ENCODE measurements around the gene SEMA3C.

The SEMA3C gene

GRCh38 chr7:80890426-80891258 is 28.2 kb downstream of the SEMA3C start:
- no peak overlapping the region for H3K4me3 ChIP-seq (ENCODE audit: insufficient read depth, low read depth, low read length, poor library complexity, severe bottlenecking)
- H3K36me3 ChIP-seq (ENCODE audit: control insufficient read depth, insufficient read depth, low read length): no peaks in the 10 kb centered on the region
- H3K4me1 ChIP-seq (ENCODE audit: control insufficient read depth, insufficient read depth, low read length, poor library complexity, severe bottlenecking): no peaks in the 10 kb centered on the region
- H3K27ac ChIP-seq (ENCODE audit: insufficient read depth, low read length, poor library complexity, severe bottlenecking): no peak overlapping the region
- H3K27me3 ChIP-seq (replicated peaks; ENCODE audit: control insufficient read depth, insufficient read depth, low read length, poor library complexity, severe bottlenecking): no peaks in the 10 kb centered on the region
- no peaks in the 10 kb centered on the region for H3K9me3 ChIP-seq (ENCODE audit: control insufficient read depth, low read length)
- DNase-seq: no peak

- Histone ChIP-seq H3K36me3 (ENCODE audit: control insufficient read depth, insufficient read depth, low read length) (no peaks in the 10 kb centered on the region), H3K27ac (ENCODE audit: insufficient read depth, low read length, poor library complexity, severe bottlenecking) (no peak overlapping the region), H3K27me3 (replicated peaks; ENCODE audit: control insufficient read depth, insufficient read depth, low read length, poor library complexity, severe bottlenecking) (no peaks in the 10 kb centered on the region), H3K9me3 (ENCODE audit: control insufficient read depth, low read length) (no peaks in the 10 kb centered on the region), H3K4me3 (ENCODE audit: insufficient read depth, low read depth, low read length, poor library complexity, severe bottlenecking) (no peak overlapping the region), H3K4me1 (ENCODE audit: control insufficient read depth, insufficient read depth, low read length, poor library complexity, severe bottlenecking) (no peaks in the 10 kb centered on the region)
- DNase-seq: no peak
Measured at GRCh38 chr7:80889525-80889924, 29.3 kb downstream of the SEMA3C start.

GRCh38 chr7:80885757-80886156 is 33.1 kb downstream of the SEMA3C start:
- H3K36me3 ChIP-seq (ENCODE audit: control insufficient read depth, insufficient read depth, low read length): no peaks in the 10 kb centered on the region
- H3K27ac ChIP-seq (ENCODE audit: insufficient read depth, low read length, poor library complexity, severe bottlenecking): no peak overlapping the region
- H3K4me1 ChIP-seq (ENCODE audit: control insufficient read depth, insufficient read depth, low read length, poor library complexity, severe bottlenecking): no peaks in the 10 kb centered on the region

GRCh38 chr7:80884511-80885195 is 34.2 kb downstream of the SEMA3C start:
- no peak overlapping the region for H3K4me3 ChIP-seq (ENCODE audit: insufficient read depth, low read depth, low read length, poor library complexity, severe bottlenecking)
- no peaks in the 10 kb centered on the region for H3K36me3 ChIP-seq (ENCODE audit: control insufficient read depth, insufficient read depth, low read length)
- no peaks in the 10 kb centered on the region for H3K27me3 ChIP-seq (replicated peaks; ENCODE audit: control insufficient read depth, insufficient read depth, low read length, poor library complexity, severe bottlenecking)
- H3K27ac ChIP-seq (ENCODE audit: insufficient read depth, low read length, poor library complexity, severe bottlenecking): no peak overlapping the region
- no peaks in the 10 kb centered on the region for H3K4me1 ChIP-seq (ENCODE audit: control insufficient read depth, insufficient read depth, low read length, poor library complexity, severe bottlenecking)
- no peaks in the 10 kb centered on the region for H3K9me3 ChIP-seq (ENCODE audit: control insufficient read depth, low read length)
- DNase-seq: no peak

More at GRCh38 chr7:80885757-80886156, 33.1 kb downstream of the SEMA3C start:
- DNase-seq: no peak
- H3K9me3 ChIP-seq (ENCODE audit: control insufficient read depth, low read length): no peaks in the 10 kb centered on the region
- no peak overlapping the region for H3K4me3 ChIP-seq (ENCODE audit: insufficient read depth, low read depth, low read length, poor library complexity, severe bottlenecking)
- H3K27me3 ChIP-seq (replicated peaks; ENCODE audit: control insufficient read depth, insufficient read depth, low read length, poor library complexity, severe bottlenecking): no peaks in the 10 kb centered on the region

- no peaks in the 10 kb centered on the region for H3K4me1 ChIP-seq (ENCODE audit: control insufficient read depth, insufficient read depth, low read length, poor library complexity, severe bottlenecking)
Measured at GRCh38 chr7:80883154-80884025, 35.5 kb downstream of the SEMA3C start.

GRCh38 chr7:80882213-80882801 is 36.5 kb downstream of the SEMA3C start:
- no peaks in the 10 kb centered on the region for H3K27me3 ChIP-seq (replicated peaks; ENCODE audit: control insufficient read depth, insufficient read depth, low read length, poor library complexity, severe bottlenecking)
- H3K27ac ChIP-seq (ENCODE audit: insufficient read depth, low read length, poor library complexity, severe bottlenecking): no peak overlapping the region
- no peak overlapping the region for H3K4me3 ChIP-seq (ENCODE audit: insufficient read depth, low read depth, low read length, poor library complexity, severe bottlenecking)
- no peaks in the 10 kb centered on the region for H3K36me3 ChIP-seq (ENCODE audit: control insufficient read depth, insufficient read depth, low read length)
- H3K9me3 ChIP-seq (ENCODE audit: control insufficient read depth, low read length): no peaks in the 10 kb centered on the region
- no peak for DNase-seq
- H3K4me1 ChIP-seq (ENCODE audit: control insufficient read depth, insufficient read depth, low read length, poor library complexity, severe bottlenecking): no peaks in the 10 kb centered on the region

More at GRCh38 chr7:80883154-80884025, 35.5 kb downstream of the SEMA3C start:
- no peak overlapping the region for H3K4me3 ChIP-seq (ENCODE audit: insufficient read depth, low read depth, low read length, poor library complexity, severe bottlenecking)
- no peaks in the 10 kb centered on the region for H3K27me3 ChIP-seq (replicated peaks; ENCODE audit: control insufficient read depth, insufficient read depth, low read length, poor library complexity, severe bottlenecking)
- H3K27ac ChIP-seq (ENCODE audit: insufficient read depth, low read length, poor library complexity, severe bottlenecking): no peak overlapping the region
- no peak for DNase-seq
- H3K36me3 ChIP-seq (ENCODE audit: control insufficient read depth, insufficient read depth, low read length): no peaks in the 10 kb centered on the region
- no peaks in the 10 kb centered on the region for H3K9me3 ChIP-seq (ENCODE audit: control insufficient read depth, low read length)

GRCh38 chr7:80881351-80881900 is 37.4 kb downstream of the SEMA3C start:
- no peaks in the 10 kb centered on the region for H3K4me1 ChIP-seq (ENCODE audit: control insufficient read depth, insufficient read depth, low read length, poor library complexity, severe bottlenecking)
- no peaks in the 10 kb centered on the region for H3K27me3 ChIP-seq (replicated peaks; ENCODE audit: control insufficient read depth, insufficient read depth, low read length, poor library complexity, severe bottlenecking)
- H3K36me3 ChIP-seq (ENCODE audit: control insufficient read depth, insufficient read depth, low read length): no peaks in the 10 kb centered on the region
- DNase-seq: no peak
- no peak overlapping the region for H3K4me3 ChIP-seq (ENCODE audit: insufficient read depth, low read depth, low read length, poor library complexity, severe bottlenecking)
- H3K9me3 ChIP-seq (ENCODE audit: control insufficient read depth, low read length): no peaks in the 10 kb centered on the region
- H3K27ac ChIP-seq (ENCODE audit: insufficient read depth, low read length, poor library complexity, severe bottlenecking): no peak overlapping the region

- Histone ChIP-seq H3K4me3 (ENCODE audit: insufficient read depth, low read depth, low read length, poor library complexity, severe bottlenecking) (no peak overlapping the region), H3K27ac (ENCODE audit: insufficient read depth, low read length, poor library complexity, severe bottlenecking) (no peak overlapping the region), H3K36me3 (ENCODE audit: control insufficient read depth, insufficient read depth, low read length) (no peaks in the 10 kb centered on the region), H3K27me3 (replicated peaks; ENCODE audit: control insufficient read depth, insufficient read depth, low read length, poor library complexity, severe bottlenecking) (no peaks in the 10 kb centered on the region), H3K4me1 (ENCODE audit: control insufficient read depth, insufficient read depth, low read length, poor library complexity, severe bottlenecking) (no peaks in the 10 kb centered on the region), H3K9me3 (ENCODE audit: control insufficient read depth, low read length) (no peaks in the 10 kb centered on the region)
- no peak for DNase-seq
Measured at GRCh38 chr7:80879849-80880248, 39.0 kb downstream of the SEMA3C start.

- Histone ChIP-seq H3K9me3 (ENCODE audit: control insufficient read depth, low read length) (no peaks in the 10 kb centered on the region), H3K27ac (ENCODE audit: insufficient read depth, low read length, poor library complexity, severe bottlenecking) (no peak overlapping the region), H3K36me3 (ENCODE audit: control insufficient read depth, insufficient read depth, low read length) (no peaks in the 10 kb centered on the region), H3K4me1 (ENCODE audit: control insufficient read depth, insufficient read depth, low read length, poor library complexity, severe bottlenecking) (no peaks in the 10 kb centered on the region), H3K27me3 (replicated peaks; ENCODE audit: control insufficient read depth, insufficient read depth, low read length, poor library complexity, severe bottlenecking) (no peaks in the 10 kb centered on the region), H3K4me3 (ENCODE audit: insufficient read depth, low read depth, low read length, poor library complexity, severe bottlenecking) (no peak overlapping the region)
- no peak for DNase-seq
Measured at GRCh38 chr7:80876894-80877414, 41.9 kb downstream of the SEMA3C start.

Data from effector memory CD4-positive, alpha-beta T cell (primary cell).